GM12878 (cell line): Measurements from ENCODE around the gene ETNK2. TPM values are rescaled to one million over a fixed set of nuclear protein-coding genes. Genes with fewer than 3 reads are reported as not detected.

Experiments used
- ATAC-seq: fragments of 200-7000 bp; cut with Tn5 transposase; 3 replicates; pipeline ENCODE4 v1.9.1; 2020; ENCODE audit warnings: mild to moderate bottlenecking, moderate library complexity
- BruUV-seq: library from RNA; stranded (reverse); fragments of 400-500 nt; replicated peaks from 2 replicates; lab custom pipeline; 2021; lab: Mats Ljungman, UMichigan
- CTCF ChIA-PET: fragments of 300-600 bp; sonication (Branson Sonifier 250); formaldehyde crosslinking; extraction: SDS; loops from one replicate; lab custom pipeline; 2021; ENCODE audit warnings: inconsistent platforms; lab: Yijun Ruan, JAX
- POLR2A ChIA-PET: fragments of 350-600 bp; formaldehyde crosslinking; extraction: SDS; loops from one replicate; lab custom pipeline; 2021; ENCODE audit warnings: inconsistent platforms; lab: Charles Lee
- RAD21 ChIA-PET: fragments of 300-600 bp; sonication (Branson Sonifier 250); formaldehyde crosslinking; loops from one replicate; lab custom pipeline; 2023; ENCODE audit warnings: antibody characterized with exemption; ENCODE audit not compliant: unreplicated experiment; lab: Charles Lee
- SMC1A ChIA-PET: fragments of 300-600 bp; sonication (Branson Sonifier 250); formaldehyde crosslinking; loops from one replicate; lab custom pipeline; 2023; ENCODE audit not compliant: unreplicated experiment, uncharacterized antibody; lab: Charles Lee
- DNase-seq: peaks from one replicate; pipeline ENCODE4 v3.0.0-alpha.2; 2011; ENCODE audit warnings: low read depth, low spot score
- FAIRE-seq: peaks from 3 replicates; lab custom pipeline; 2011; peaks lifted over from hg19 to GRCh38; lab: Jason Lieb, UNC
- H2AFZ ChIP-seq: 2 replicates; pipeline ENCODE4 v1.6.0; 2011; ENCODE audit warnings: low read depth, low read length, control low read depth; ENCODE audit not compliant: control insufficient read depth
- H3K27ac ChIP-seq: 2 replicates; pipeline ENCODE4 v1.5.1; 2011; ENCODE audit warnings: control low read depth; ENCODE audit not compliant: control insufficient read depth, insufficient read depth
- H3K27me3 ChIP-seq, 2 experiments: replicated peaks in 1 of 2; 2 replicates each; pipeline versions ENCODE4 v1.6.0 to v1.6.1; 2011; ENCODE audit warnings: low read length in 1 of 2; ENCODE audit not compliant: control insufficient read depth in 2 of 2, insufficient read depth in 2 of 2
- H3K36me3 ChIP-seq, 2 experiments: 2 replicates each; pipeline ENCODE4 v1.5.1; 2011; ENCODE audit warnings: low read length in 1 of 2; ENCODE audit not compliant: control insufficient read depth in 2 of 2, insufficient read depth in 2 of 2
- H3K4me1 ChIP-seq: 2 replicates; pipeline ENCODE4 v1.6.1; 2011; ENCODE audit warnings: mild to moderate bottlenecking, low read length, moderate library complexity, mixed read lengths; ENCODE audit not compliant: control insufficient read depth, insufficient read depth
- H3K4me2 ChIP-seq: 2 replicates; pipeline ENCODE4 v1.6.0; 2011; ENCODE audit warnings: control low read depth; ENCODE audit not compliant: control insufficient read depth, insufficient read depth
- H3K4me3 ChIP-seq: fragments of 200-600 bp; sonication (generic); 2 replicates; pipeline ENCODE4 v1.5.1; 2016
- H3K79me2 ChIP-seq: 2 replicates; pipeline ENCODE4 v1.6.0; 2011; ENCODE audit warnings: low read length; ENCODE audit not compliant: control insufficient read depth, insufficient read depth
- H3K9ac ChIP-seq: 2 replicates; pipeline ENCODE4 v1.8.0; 2011; ENCODE audit warnings: low read length, control low read depth, mixed read lengths; ENCODE audit not compliant: control insufficient read depth, insufficient read depth
- H3K9me3 ChIP-seq: replicated peaks from 3 replicates; pipeline ENCODE4 v1.5.1; 2011; ENCODE audit warnings: mild to moderate bottlenecking, low read length; ENCODE audit not compliant: control insufficient read depth, insufficient read depth
- H4K20me1 ChIP-seq: 2 replicates; pipeline ENCODE4 v1.6.0; 2011; ENCODE audit not compliant: control insufficient read depth, insufficient read depth
- ATF2 ChIP-seq: IDR thresholded peaks from 2 replicates; pipeline ENCODE4 v1.6.1; 2012; ENCODE audit warnings: low read length, inconsistent platforms
- ATF7 ChIP-seq: fragments of 450-650 bp; IDR thresholded peaks from 2 replicates; pipeline ENCODE4 v1.6.1; 2016; ENCODE audit warnings: low read depth, mild to moderate bottlenecking
- EGR1 ChIP-seq, 2 experiments: IDR thresholded peaks; 1 replicate in 1 of 2; 2 replicates in 1 of 2; pipeline ENCODE4 v1.6.1; 2011 to 2012; ENCODE audit warnings: low read depth in 2 of 2, low read length in 2 of 2, borderline replicate concordance in 1 of 2, mild to moderate bottlenecking in 1 of 2, moderate library complexity in 1 of 2
- ETV6 ChIP-seq, 2 experiments: fragments of 450-650 bp in 1 of 2; IDR thresholded peaks in 1 of 2; conservative IDR thresholded peaks in 1 of 2; 2 replicates each; pipeline ENCODE4 v1.6.1; 2014; ENCODE audit warnings: antibody characterized with exemption in 1 of 2, borderline replicate concordance in 1 of 2, low read depth in 1 of 2, mild to moderate bottlenecking in 1 of 2, moderate library complexity in 1 of 2
- IRF4 ChIP-seq: IDR thresholded peaks from 2 replicates; pipeline ENCODE4 v1.6.1; 2011; ENCODE audit warnings: low read depth, low read length
- MAX ChIP-seq: IDR thresholded peaks from 2 replicates; pipeline ENCODE4 v1.6.1; 2012; ENCODE audit warnings: low read depth, low read length, improper control_type of control experiment
- NFIC ChIP-seq: IDR thresholded peaks from 2 replicates; pipeline ENCODE4 v1.6.1; 2012; ENCODE audit warnings: low read depth, mild to moderate bottlenecking, inconsistent platforms, low read length, moderate library complexity
- TAF1 ChIP-seq: IDR thresholded peaks from 2 replicates; pipeline ENCODE4 v1.6.1; 2011; ENCODE audit warnings: mild to moderate bottlenecking, low read depth, low read length, borderline replicate concordance
- TCF7 ChIP-seq: IDR thresholded peaks from 2 replicates; pipeline ENCODE4 v1.6.1; 2014; ENCODE audit warnings: antibody characterized with exemption, borderline replicate concordance
- WRNIP1 ChIP-seq: IDR thresholded peaks from 2 replicates; pipeline ENCODE4 v1.6.1; 2011; ENCODE audit warnings: low read depth, low read length, improper control_type of control experiment, borderline replicate concordance
- whole genome bisulfite sequencing: methylation state at CpG from one replicate; pipeline ENCODE4 v1.1.6; 2016; ENCODE audit warnings: low lambda C conversion rate; ENCODE audit not compliant: insufficient replicate concordance, insufficient coverage; ENCODE audit errors: missing lambda C conversion rate; 5-methylcytosine and 5-hydroxymethylcytosine counted together
- in situ Hi-C: fragments of 300-500 bp; cut with MboI; formaldehyde crosslinking; loops from 9 replicates; pipeline ENCODE4 v1.14.3; 2018; ENCODE audit warnings: mixed read lengths
- intact Hi-C: fragments of 100-400 bp; cut with micrococcal nuclease; formaldehyde crosslinking; loops from one replicate; pipeline ENCODE4 v1.14.2; 2022; ENCODE audit not compliant: unreplicated experiment
- polyA plus RNA-seq, 11 experiments: library from polyadenylated mRNA; depleted of rRNA in 4 of 11; unstranded in 6 of 11; stranded (reverse) in 5 of 11; fragments of >200 nt; fragmentation: Nextera tagmentation in 4 of 11; fragmentation: Illumina TruSeq in 1 of 11; extraction: Ambion mirVana in 4 of 11; extraction: Trizol in 1 of 11; gene quantifications; 1 replicate in 1 of 11; 2 replicates in 10 of 11; pipeline versions ENCODE4 v1.2.1 to v1.2.3, GENCODE V29; 2011 to 2016; ENCODE audit warnings: inconsistent platforms in 2 of 11, missing spikeins in 2 of 11, low read depth in 1 of 11
- total RNA-seq, 4 experiments: library from RNA; depleted of rRNA in 3 of 4; stranded (reverse); fragments of >200 nt in 3 of 4; fragmentation: Illumina TruSeq in 1 of 4; extraction: Trizol in 1 of 4; gene quantifications; 2 replicates each; pipeline versions ENCODE4 v1.2.1 to v1.2.3, GENCODE V29; 2013 to 2021

Gene ETNK2
- total and polyA plus RNA-seq, 10 of the 15 experiments (the other 5 are each of a cell fraction or from before 2014, with no cell fraction given): 0.14 TPM; not detected in 9

GRCh38 chr1:204155881-204156280 lies 4.0 kb upstream of the ETNK2 start:
- H3K4me2 ChIP-seq: no peak overlapping the region
- H4K20me1 ChIP-seq: no peaks in the 10 kb centered on the region
- ATAC-seq (no peak), DNase-seq (no peak), FAIRE-seq (no peak)
- intact Hi-C loops (no loop called here), in situ Hi-C loops (no loop called here)
- no peak overlapping the region for H3K9ac ChIP-seq
- WGBS: 20% methylated on average over 10 of the region's 10 CpGs
- ChIA-PET POLR2A (no interaction called here), CTCF (interaction anchor here (1.8 kb wide), 1 partner anchor 243 kb away, joined by 5 read pairs; no protein-coding TSS in a partner anchor), RAD21 (no interaction called here)
- H3K36me3 ChIP-seq: no peaks in the 10 kb centered on the region
- no peaks in the 10 kb centered on the region for H3K9me3 ChIP-seq
- H3K4me3 ChIP-seq: no peak overlapping the region
- H3K79me2 ChIP-seq: no peaks in the 10 kb centered on the region
- no TSS peak for BruUV-seq
- no peak overlapping the region for H3K27ac ChIP-seq
- no peaks in the 10 kb centered on the region for H3K4me1 ChIP-seq
- peaks cover 3 to 4% of the 10 kb centered on the region in 2 experiments; a peak in 3 of 4 replicates for H3K27me3 ChIP-seq
- TF ChIP-seq NFIC (no peak), TCF7 (no peak), MAX (no peak), ATF2 (no peak), WRNIP1 (no peak), ETV6 (conservative IDR thresholded peaks at IDR 0.05 in 1 of 2, IDR thresholded peaks at IDR 0.05 in 1 of 2; ENCODE audit: borderline replicate concordance in 1 of 2, low read depth in 1 of 2) (no peak), IRF4 (no peak), TAF1 (no peak), ATF7 (no peak), EGR1 (IDR thresholded peaks at IDR 0.05; ENCODE audit: borderline replicate concordance in 1 of 2, low read depth in 2 of 2, low read length in 2 of 2) (no peak)
- TF ChIP-seq, all 136 proteins: peak for 0
- SMC1A ChIA-PET: no interaction called here
- no peak overlapping the region for H2AFZ ChIP-seq
